ENCODE measurements around the gene MUC4.

The MUC4 gene

GRCh38 chr3:195704433-195704999 lies 107.2 kb downstream of the MUC4 start:
- no peak overlapping the region for H3K4me3 ChIP-seq (ENCODE audit: insufficient read depth, low read length, poor library complexity, severe bottlenecking)
- no peak overlapping the region for H2AFZ ChIP-seq (ENCODE audit: low read depth, low read length, severe bottlenecking)
- H3F3A ChIP-seq (ENCODE audit: insufficient read depth), result 0 out of 2 replicates have a peak, but pooled peaks cover 4% of the 10 kb centered on the region
- no peaks in the 10 kb centered on the region for H3K9me3 ChIP-seq (ENCODE audit: insufficient read depth, low read length)
- no peaks in the 10 kb centered on the region for H3K36me3 ChIP-seq (ENCODE audit: low read length)
- TF ChIP-seq CTCF (IDR thresholded peaks at IDR 0.05; ENCODE audit: insufficient read depth, low read length, poor library complexity, severe bottlenecking), result no peak
- no peak for TF ChIP-seq EZH2phosphoT487 (conservative IDR thresholded peaks at IDR 0.05; ENCODE audit: low read length)
- no peaks in the 10 kb centered on the region for H4K20me1 ChIP-seq (ENCODE audit: low read depth, low read length)
- no peaks in the 10 kb centered on the region for H3K79me2 ChIP-seq (ENCODE audit: insufficient read depth, low read length)
- no peaks in the 10 kb centered on the region for H3K9me2 ChIP-seq (replicated peaks; ENCODE audit: insufficient read depth, low read length)
- H3K9ac ChIP-seq (ENCODE audit: low read length), result no peak overlapping the region
- H3K27ac ChIP-seq (ENCODE audit: low read depth, low read length), result no peak overlapping the region
- H3K27me3 ChIP-seq (ENCODE audit: low read length), result no peaks in the 10 kb centered on the region
- no peak overlapping the region for H3K4me2 ChIP-seq (ENCODE audit: low read depth, low read length, poor library complexity, severe bottlenecking)

- Histone ChIP-seq H3K79me2 (ENCODE audit: insufficient read depth, low read length) (no peaks in the 10 kb centered on the region), H3K27ac (ENCODE audit: low read depth, low read length) (no peak overlapping the region), H3K4me2 (ENCODE audit: low read depth, low read length, poor library complexity, severe bottlenecking) (no peak overlapping the region), H3K9ac (ENCODE audit: low read length) (no peak overlapping the region), H3F3A (ENCODE audit: insufficient read depth) (0 out of 2 replicates have a peak, but pooled peaks cover 4% of the 10 kb centered on the region), H3K27me3 (ENCODE audit: low read length) (no peaks in the 10 kb centered on the region), H2AFZ (ENCODE audit: low read depth, low read length, severe bottlenecking) (no peak overlapping the region), H3K9me3 (ENCODE audit: insufficient read depth, low read length) (no peaks in the 10 kb centered on the region), H4K20me1 (ENCODE audit: low read depth, low read length) (no peaks in the 10 kb centered on the region), H3K36me3 (ENCODE audit: low read length) (no peaks in the 10 kb centered on the region), H3K9me2 (replicated peaks; ENCODE audit: insufficient read depth, low read length) (no peaks in the 10 kb centered on the region), H3K4me3 (ENCODE audit: insufficient read depth, low read length, poor library complexity, severe bottlenecking) (no peak overlapping the region)
- TF ChIP-seq CTCF (IDR thresholded peaks at IDR 0.05; ENCODE audit: insufficient read depth, low read length, poor library complexity, severe bottlenecking) (no peak), EZH2phosphoT487 (conservative IDR thresholded peaks at IDR 0.05; ENCODE audit: low read length) (no peak)
Observed at GRCh38 chr3:195703776-195704175, 108.0 kb downstream of the MUC4 start.

GRCh38 chr3:195701042-195701915 lies 110.5 kb downstream of the MUC4 start:
- no peaks in the 10 kb centered on the region for H4K20me1 ChIP-seq (ENCODE audit: low read depth, low read length)
- H3F3A ChIP-seq (ENCODE audit: insufficient read depth), result 0 out of 2 replicates have a peak, but pooled peaks cover 4% of the 10 kb centered on the region
- no peaks in the 10 kb centered on the region for H3K9me3 ChIP-seq (ENCODE audit: insufficient read depth, low read length)
- no peak overlapping the region for H3K27ac ChIP-seq (ENCODE audit: low read depth, low read length)
- H3K79me2 ChIP-seq (ENCODE audit: insufficient read depth, low read length), result no peaks in the 10 kb centered on the region
- no peak for TF ChIP-seq CTCF (IDR thresholded peaks at IDR 0.05; ENCODE audit: insufficient read depth, low read length, poor library complexity, severe bottlenecking)
- TF ChIP-seq EZH2phosphoT487 (conservative IDR thresholded peaks at IDR 0.05; ENCODE audit: low read length), result no peak
- no peaks in the 10 kb centered on the region for H3K36me3 ChIP-seq (ENCODE audit: low read length)
- H3K4me3 ChIP-seq (ENCODE audit: insufficient read depth, low read length, poor library complexity, severe bottlenecking), result no peak overlapping the region
- H3K27me3 ChIP-seq (ENCODE audit: low read length), result no peaks in the 10 kb centered on the region
- H3K9me2 ChIP-seq (replicated peaks; ENCODE audit: insufficient read depth, low read length), result no peaks in the 10 kb centered on the region
- H3K4me2 ChIP-seq (ENCODE audit: low read depth, low read length, poor library complexity, severe bottlenecking), result no peak overlapping the region
- no peak overlapping the region for H3K9ac ChIP-seq (ENCODE audit: low read length)
- no peak overlapping the region for H2AFZ ChIP-seq (ENCODE audit: low read depth, low read length, severe bottlenecking)

Data from SU-DHL-6 (cell line).